Hindlimb muscle (tissue), 1 donor: ENCODE results near the gene PRKCE. TPM values are rescaled to one million over a fixed set of nuclear protein-coding genes. Genes with fewer than 3 reads are reported as not detected.
"Not testable (repeated sequence)": the region's sequence is repeated elsewhere in the genome, so short reads cannot be mapped to it uniquely, and the experiment has no call there.

Source experiments
- DNase-seq: peaks from one replicate; pipeline ENCODE4 v3.0.0-alpha.2; 2013
- polyA plus RNA-seq: library from polyadenylated mRNA; unstranded; fragments of 120-200 nt; gene quantifications from one replicate; pipeline ENCODE4 v1.2.1, GENCODE V29; 2013; ENCODE audit not compliant: insufficient read length

The PRKCE gene
- polyA plus RNA-seq, 1 donor = 4.6 TPM

GRCh38 chr2:45670646-45671045 lies 19.2 kb downstream of the PRKCE start:
- DNase-seq = no peak

- DNase-seq = no peak
Measured at GRCh38 chr2:45672138-45672537, 20.7 kb downstream of the PRKCE start.

- DNase-seq = no peak
Measured at GRCh38 chr2:45674035-45674816, 22.8 kb downstream of the PRKCE start.

DNA sequence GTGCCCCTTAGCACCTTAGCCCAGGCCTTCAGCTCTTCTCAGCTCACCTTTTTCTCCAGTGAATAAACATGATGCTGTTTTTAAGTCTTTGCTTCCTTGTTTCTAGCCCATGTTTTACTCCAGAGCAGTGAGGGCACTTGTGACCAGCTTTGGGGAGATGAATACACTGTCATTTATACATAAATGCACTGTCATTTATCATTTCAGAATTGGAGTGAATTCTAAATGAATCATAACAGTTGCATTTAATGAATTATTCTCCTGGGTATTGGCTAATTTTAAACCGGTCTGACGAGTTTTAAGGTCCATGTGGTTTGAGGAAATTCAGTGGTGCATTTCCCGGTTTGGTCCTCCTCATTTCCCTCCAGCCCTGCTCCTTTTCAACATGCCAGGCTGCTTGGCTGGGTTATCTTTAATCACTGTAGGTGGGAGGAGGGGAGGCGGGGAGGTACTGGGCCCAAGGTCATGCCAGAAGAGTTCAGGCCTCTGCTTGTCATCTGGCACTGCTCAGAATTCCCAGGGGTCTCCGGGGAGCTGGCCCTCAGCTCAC lies 23.9 kb downstream of the PRKCE start:
- DNase-seq = no peak

- no peak for DNase-seq
Measured at GRCh38 chr2:45676088-45676487, 24.6 kb downstream of the PRKCE start.

DNA sequence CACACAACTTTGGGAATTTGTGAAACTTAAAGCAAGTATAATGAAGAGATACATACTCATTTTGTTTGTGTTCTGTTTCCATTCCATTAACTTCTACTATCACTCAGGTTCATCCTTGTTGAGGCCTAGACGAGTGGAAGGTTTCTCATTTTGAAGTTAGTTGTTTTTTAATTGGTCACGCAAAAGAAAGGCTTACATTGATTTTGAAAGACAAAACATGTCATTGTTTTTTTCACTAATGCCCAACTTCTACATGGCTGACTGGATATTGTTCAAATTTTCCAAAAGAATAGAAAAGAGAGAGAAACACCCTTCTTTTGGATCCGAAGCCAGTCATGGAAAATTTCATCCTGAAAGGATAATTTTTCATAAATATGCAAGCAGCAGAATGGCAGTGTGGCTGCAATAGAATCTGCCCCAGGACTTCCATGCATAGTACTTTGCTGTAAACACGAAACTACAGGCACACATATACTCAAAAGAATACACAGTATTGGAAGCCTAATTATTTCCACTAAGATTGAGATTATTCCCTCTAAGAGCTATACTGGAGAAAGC lies 27.4 kb downstream of the PRKCE start:
- no peak for DNase-seq

DNA sequence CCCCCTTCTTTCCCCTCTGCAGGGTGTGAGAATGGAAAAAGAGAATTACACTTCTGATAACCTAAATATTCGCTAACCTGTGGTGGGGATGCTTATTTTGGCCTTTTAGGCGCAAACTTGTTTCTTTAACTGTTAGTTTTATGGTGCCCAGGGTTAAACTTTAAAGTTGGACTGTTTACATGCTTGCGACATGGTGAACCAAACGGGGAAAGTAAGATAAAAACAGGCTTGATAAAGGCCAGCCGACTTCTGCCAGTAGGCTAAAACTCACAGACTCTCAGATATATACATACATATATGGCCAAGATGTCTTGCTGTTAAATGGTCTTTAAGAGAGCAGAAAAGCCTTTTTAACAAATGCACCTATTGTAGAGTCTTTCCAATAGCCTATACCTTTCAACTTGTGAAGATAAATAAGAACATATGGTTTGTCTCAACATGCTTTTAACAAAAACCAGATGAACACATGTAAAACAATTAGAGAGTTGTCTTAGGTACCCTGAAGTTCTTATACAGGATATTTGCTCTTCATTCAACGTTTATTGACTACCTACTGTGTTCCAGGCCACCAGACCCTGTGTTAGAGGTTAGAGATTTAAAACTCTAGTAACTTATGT lies 29.0 kb downstream of the PRKCE start:
- no peak for DNase-seq

DNA sequence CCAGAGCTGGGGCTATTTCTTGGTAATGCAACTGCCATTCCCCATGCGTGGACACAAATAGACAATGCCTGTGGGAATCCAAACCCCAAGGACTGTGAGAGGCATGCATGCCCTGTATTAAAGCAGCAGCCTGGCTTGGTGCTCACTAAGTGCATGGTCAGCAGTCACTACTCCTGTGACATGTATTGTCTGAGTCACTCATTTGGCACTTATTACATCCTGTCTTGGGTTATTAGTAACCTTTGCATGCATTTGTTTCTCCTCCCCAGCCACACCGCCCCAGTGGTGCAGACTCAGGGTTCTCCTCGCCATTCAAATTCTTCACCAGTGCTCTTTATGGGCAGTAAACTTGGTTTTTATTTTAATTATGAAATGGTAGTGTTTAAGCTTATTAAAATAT lies 30.2 kb downstream of the PRKCE start:
- DNase-seq = no peak

DNA sequence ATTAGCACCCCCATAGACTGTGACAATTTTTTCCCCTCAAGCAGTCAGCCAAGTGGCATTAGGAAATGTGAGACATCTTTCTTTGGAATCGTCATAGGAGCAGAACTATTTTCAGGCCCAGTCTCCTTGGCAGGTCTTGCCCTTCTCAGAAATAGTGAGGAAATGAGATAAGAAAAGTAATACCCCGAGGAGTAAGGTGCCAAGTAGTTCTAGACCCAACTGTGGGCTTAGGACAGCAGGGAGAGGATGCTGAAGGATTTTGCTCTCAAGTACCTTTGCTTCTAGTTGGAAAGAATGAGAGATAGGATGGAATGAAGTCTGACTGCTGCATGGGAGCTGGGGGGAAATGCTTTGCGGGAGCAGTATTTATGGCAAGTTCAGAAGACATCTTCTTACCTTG lies 31.8 kb downstream of the PRKCE start:
- no peak for DNase-seq

DNA sequence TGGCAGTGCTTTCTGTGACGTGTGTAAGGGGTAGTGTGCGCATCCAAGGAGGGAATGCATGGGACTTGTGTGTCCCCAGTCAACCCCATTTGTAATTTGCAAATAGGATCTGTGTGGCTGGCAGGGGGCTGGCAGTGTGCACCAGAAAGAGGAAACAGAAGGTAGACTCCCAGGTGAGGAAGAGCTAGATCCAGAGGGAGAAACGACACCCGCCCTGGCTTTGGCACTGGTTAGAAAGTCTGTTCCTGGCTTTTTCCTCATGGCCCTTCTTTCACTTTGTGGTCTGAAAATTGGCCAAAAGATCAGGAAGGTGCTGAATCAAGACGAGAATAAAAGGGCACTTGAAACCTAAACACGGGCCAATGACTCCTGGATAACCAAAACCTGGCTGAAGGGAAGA lies 33.3 kb downstream of the PRKCE start:
- DNase-seq = no peak

DNA sequence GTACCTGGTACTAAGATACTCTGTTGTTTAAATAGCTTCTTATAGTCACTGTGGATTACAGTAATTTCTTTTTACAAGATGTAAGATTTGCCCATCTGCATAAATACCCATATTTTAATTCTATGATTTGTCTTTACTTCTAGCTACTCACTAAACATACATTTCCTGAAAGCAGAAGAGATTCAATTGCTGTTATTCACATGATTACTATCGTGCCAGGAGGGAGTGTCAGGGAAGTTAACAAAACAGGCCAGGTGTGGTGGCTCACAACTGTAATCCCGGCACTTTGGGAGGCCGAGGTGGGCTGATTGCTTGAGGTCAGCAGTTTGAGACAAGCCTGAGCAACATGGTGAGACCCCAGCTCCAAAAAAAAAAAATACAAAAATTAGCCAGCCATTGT lies 33.8 kb downstream of the PRKCE start:
- DNase-seq = no peak

DNA sequence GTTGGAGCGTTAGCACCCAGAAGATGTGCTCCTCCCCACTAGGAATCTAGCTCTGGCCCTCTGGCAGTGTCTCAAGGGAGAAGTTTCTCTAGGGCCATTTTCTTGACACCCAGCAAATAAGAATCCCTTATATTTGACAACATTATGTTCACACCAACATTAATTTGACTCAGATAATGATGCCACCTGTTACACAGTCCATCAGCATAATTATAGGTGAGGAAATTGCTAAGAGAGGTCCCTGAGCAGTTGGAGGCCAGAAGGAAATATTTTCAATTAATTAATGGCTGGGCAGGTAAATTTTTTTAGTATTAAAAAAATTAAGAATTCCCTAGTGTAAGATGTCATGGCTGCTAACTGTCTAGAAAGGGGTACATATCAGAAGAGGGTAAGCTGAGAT lies 36.5 kb downstream of the PRKCE start:
- DNase-seq = no peak

GRCh38 chr2:45688479-45689298 lies 37.2 kb downstream of the PRKCE start:
- DNase-seq = no peak

DNA sequence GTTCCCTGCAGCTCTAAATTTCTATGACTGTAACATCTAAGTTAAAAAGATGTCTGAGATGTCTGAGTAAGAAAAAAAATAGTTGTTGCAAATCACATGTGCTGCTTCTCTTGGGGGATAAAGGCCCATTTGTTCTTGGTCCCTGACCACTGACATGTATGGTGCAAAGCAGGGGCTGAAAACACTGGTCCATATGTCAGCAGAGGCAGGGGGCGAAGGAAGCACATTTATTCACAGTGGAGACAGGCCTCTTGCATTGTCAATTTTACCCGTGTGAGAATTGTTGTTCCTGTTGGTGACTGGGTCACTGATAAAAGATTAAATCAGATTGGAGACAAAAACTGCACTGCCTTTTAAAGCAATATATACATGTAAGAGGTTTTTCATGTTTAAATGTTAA lies 38.8 kb downstream of the PRKCE start:
- no peak for DNase-seq

DNA sequence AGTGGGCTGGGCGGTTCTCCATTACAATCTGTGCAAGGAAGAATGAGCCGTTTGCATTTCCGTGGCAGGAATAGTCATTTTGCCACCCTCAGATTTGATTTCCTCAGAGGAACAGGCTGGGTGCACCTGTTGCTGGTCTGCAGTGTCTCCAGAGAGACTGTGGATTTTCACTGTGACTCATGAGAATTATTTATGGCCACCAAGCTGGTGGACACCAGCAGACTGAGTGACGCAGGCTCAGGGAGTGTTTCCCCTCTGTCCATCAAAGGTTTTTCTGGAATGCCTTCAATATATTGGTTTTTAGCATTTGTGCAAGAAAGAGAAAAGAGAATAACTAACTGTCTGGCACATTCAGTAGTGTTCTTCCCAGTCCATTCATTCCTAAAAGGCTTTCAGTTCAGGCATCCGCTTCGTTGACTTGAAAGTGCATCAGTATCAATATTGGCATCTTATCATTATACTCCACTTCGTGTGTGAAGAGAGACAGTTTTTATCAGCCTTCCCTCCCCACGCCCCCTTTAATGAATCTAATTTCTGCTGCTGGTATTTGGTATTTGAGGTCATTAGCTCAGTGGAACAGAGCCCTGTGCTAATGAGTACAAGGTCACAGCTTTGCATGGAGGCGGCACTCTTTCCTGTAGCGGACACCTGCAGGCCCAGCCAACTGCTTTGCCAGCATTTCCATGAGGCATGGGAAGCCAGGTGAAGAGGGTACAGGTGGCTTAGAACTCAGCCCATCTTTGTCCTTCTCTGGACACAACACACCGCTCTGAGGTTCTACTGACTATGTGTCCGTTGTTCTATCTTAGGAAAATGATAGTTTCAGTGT lies 39.9 kb downstream of the PRKCE start:
- no peak for DNase-seq

GRCh38 chr2:45692566-45692965 lies 41.1 kb downstream of the PRKCE start:
- DNase-seq = no peak

DNA sequence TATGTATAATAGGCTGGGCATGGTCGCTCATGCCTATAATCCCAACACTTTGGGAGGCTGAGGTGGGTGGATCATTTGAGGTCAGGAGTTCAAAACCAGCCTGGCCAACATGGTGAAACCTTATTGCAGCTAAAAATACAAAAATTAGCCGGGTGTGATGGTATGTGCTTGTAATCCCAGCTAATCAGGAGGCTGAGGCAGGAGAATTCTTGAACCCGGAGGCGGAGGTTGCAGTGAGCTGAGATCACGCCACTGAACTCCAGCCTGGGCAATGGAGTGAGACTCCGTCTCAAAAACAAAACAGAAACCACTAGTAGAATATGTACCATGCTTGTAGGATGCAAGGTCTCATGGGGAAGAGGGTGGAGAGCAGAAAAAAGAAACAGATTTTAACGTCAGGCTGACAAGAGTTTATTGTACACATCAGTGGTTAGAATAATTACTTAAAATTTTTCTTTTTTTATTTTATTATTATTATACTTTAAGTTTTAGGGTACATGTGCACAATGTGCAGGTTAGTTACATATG lies 44.1 kb downstream of the PRKCE start:
- not testable (repeated sequence) for DNase-seq

- DNase-seq = no peak
Measured at GRCh38 chr2:45696708-45697107, 45.2 kb downstream of the PRKCE start.

- no peak for DNase-seq
Measured at GRCh38 chr2:45697190-45697589, 45.7 kb downstream of the PRKCE start.

DNA sequence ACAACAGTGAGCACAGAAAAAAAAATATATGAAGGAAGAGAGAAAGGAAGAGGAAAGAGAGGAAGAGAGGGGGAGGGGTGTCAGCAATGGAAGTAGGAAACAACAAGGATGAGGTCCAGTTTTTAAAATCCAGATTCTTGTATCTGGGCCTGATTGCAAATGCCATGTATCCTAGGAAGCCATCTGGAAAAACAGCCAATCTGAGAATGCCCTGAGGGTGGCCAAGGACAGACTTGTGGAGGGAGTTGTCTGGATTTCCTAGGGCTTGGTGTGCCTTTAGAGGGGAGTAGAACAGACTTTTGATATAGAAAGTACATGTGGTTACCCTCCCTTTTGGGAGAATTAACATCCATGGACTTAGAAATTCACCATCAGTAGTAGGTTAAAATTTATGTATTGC lies 47.1 kb downstream of the PRKCE start:
- DNase-seq = no peak

- no peak for DNase-seq
Measured at GRCh38 chr2:45699032-45699658, 47.7 kb downstream of the PRKCE start.
